Upper lobe of right lung (tissue), 1 donor: ENCODE results near the gene PTPRG. TPM values are rescaled to one million over a fixed set of nuclear protein-coding genes. Genes with fewer than 3 reads are reported as not detected.
A peak's percentile ranks its signal among the peaks of the same experiment; 100 is the strongest.

Source experiments
- ATAC-seq: fragments of 200-7000 bp; cut with Tn5 transposase; one replicate; pipeline ENCODE4 v1.9.1; 2020; ENCODE audit warnings: mild to moderate bottlenecking, moderate library complexity
- DNase-seq: peaks from one replicate; pipeline ENCODE4 v3.0.0-alpha.2; 2020
- H3K27ac ChIP-seq: fragments of 200-600 bp; one replicate; pipeline ENCODE4 v1.8.0; 2022
- H3K27me3 ChIP-seq: fragments of 200-600 bp; one replicate; pipeline ENCODE4 v1.8.0; 2022; ENCODE audit warnings: mild to moderate bottlenecking
- H3K36me3 ChIP-seq: fragments of 200-600 bp; one replicate; pipeline ENCODE4 v1.8.0; 2022
- H3K4me1 ChIP-seq: fragments of 200-600 bp; one replicate; pipeline ENCODE4 v1.8.0; 2022
- H3K4me3 ChIP-seq: fragments of 200-600 bp; one replicate; pipeline ENCODE4 v1.8.0; 2022; ENCODE audit warnings: mild to moderate bottlenecking
- H3K9me3 ChIP-seq: fragments of 200-600 bp; one replicate; pipeline ENCODE4 v1.8.0; 2022
- intact Hi-C: fragments of 100-400 bp; cut with DNase I; formaldehyde crosslinking; loops from one replicate; pipeline ENCODE4 v1.11.0; 2022
- total RNA-seq: library from RNA; stranded (reverse); fragmentation: NEBNext Ultra II Directional; extraction: Animal tissue kit (Norgen Biotek cat#: 25700); gene quantifications from one replicate; pipeline ENCODE4 v1.2.1, GENCODE V29; 2021
- TF ChIP-seq, protein P1 (sequence below): fragments of 200-600 bp; IDR thresholded peaks from one replicate; pipeline ENCODE4 v1.8.0; 2022; ENCODE audit warnings: antibody characterized with exemption
- donor health status: DM: no; HTN: yes; CAD: no; lungs with severe emphysema.

PTPRG gene
- total RNA-seq, 1 donor from 2014 or later, result 86.7 TPM

GRCh38 chr3:61869371-61869770 lies 308.0 kb downstream of the PTPRG start:
- intact Hi-C loops, result no loop called here
- DNase-seq, result no peak
- H3K9me3 ChIP-seq, result no peaks in the 10 kb centered on the region
- no peaks in the 10 kb centered on the region for H3K27me3 ChIP-seq
- H3K27ac ChIP-seq, result no peak overlapping the region
- H3K36me3 ChIP-seq, result no peaks in the 10 kb centered on the region
- H3K4me1 ChIP-seq, result peaks cover 9% of the 10 kb centered on the region
- H3K4me3 ChIP-seq, result no peak overlapping the region
- no peak for ATAC-seq
- TF ChIP-seq, protein P1, sequence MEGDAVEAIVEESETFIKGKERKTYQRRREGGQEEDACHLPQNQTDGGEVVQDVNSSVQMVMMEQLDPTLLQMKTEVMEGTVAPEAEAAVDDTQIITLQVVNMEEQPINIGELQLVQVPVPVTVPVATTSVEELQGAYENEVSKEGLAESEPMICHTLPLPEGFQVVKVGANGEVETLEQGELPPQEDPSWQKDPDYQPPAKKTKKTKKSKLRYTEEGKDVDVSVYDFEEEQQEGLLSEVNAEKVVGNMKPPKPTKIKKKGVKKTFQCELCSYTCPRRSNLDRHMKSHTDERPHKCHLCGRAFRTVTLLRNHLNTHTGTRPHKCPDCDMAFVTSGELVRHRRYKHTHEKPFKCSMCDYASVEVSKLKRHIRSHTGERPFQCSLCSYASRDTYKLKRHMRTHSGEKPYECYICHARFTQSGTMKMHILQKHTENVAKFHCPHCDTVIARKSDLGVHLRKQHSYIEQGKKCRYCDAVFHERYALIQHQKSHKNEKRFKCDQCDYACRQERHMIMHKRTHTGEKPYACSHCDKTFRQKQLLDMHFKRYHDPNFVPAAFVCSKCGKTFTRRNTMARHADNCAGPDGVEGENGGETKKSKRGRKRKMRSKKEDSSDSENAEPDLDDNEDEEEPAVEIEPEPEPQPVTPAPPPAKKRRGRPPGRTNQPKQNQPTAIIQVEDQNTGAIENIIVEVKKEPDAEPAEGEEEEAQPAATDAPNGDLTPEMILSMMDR, result no peak

DNA sequence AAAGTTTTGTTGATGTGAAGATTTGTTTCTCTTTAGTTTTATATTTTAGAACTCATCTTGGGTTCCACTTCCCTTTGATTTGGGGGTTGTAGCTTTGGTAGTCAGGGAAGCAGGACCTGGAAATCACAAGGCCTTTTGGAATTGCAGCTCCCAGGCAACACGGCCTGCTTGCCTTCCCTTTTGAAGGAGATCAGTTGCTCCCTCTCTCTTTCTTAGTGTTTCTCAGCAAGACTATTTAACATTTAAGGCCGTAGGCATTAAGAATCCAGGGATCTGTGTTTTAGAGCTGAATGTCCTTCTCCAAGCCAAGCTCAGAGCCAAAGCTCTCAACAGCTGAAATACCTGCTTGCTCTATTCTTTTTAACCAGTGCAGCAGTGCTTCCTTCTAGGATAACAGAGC lies 310.3 kb downstream of the PTPRG start:
- Histone ChIP-seq H3K4me1 (peaks cover 28% of the 10 kb centered on the region), H3K36me3 (no peaks in the 10 kb centered on the region), H3K9me3 (no peaks in the 10 kb centered on the region), H3K4me3 (no peak overlapping the region), H3K27me3 (no peaks in the 10 kb centered on the region), H3K27ac (no peak overlapping the region)
- TF ChIP-seq, protein P1, result no peak
- ATAC-seq (no peak), DNase-seq (no peak)
- intact Hi-C loops, result no loop called here

- H3K36me3 ChIP-seq, result no peaks in the 10 kb centered on the region
- H3K27me3 ChIP-seq, result no peaks in the 10 kb centered on the region
- intact Hi-C loops, result no loop called here
- ATAC-seq (peak; percentile 33), DNase-seq (no peak)
- no peak overlapping the region for H3K4me3 ChIP-seq
- TF ChIP-seq, protein P1, result no peak
- H3K4me1 ChIP-seq, result peaks cover 33% of the 10 kb centered on the region
- no peak overlapping the region for H3K27ac ChIP-seq
- H3K9me3 ChIP-seq, result no peaks in the 10 kb centered on the region
Observed at GRCh38 chr3:61872077-61872706, 310.8 kb downstream of the PTPRG start.

DNA sequence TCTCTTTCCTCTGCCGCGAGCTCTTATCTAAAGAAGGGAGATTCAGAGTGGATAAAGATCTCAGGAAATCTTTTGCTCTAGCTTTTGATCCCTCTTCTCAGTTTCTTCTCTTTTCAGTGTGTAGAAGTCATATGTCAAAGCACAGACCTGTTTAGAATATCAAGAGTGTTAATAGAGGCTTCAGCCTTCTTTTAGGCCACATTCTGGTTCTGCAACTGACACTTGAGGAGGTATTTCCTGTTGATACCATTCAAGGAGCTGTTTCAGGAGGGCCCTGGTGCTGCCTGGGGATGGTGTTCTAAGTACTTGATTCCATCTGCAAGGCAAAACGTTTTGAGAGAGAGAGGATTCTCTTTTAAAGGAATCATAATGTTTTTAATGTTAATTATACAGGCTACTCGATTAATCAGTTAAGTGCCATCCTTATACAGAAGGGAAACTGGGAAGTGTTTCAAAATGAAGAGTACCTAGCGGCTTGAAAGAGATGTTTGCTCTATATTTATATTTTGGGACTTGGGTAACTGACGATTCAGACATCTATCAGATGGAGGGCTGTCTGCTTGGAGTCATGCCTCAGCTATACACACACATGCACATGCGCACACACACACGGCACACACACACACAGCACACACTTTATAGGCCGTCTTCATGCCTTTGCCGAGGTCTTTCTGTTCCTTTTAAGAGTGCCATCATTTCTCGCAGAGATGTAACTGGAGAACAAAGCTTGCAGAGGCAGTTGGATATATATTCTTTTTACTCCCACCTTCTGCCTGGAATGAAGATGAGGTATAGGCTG lies 313.9 kb downstream of the PTPRG start:
- Histone ChIP-seq H3K27me3 (no peaks in the 10 kb centered on the region), H3K27ac (peak overlapping the region; percentile 32), H3K4me1 (peaks cover 36% of the 10 kb centered on the region), H3K9me3 (no peaks in the 10 kb centered on the region), H3K36me3 (no peaks in the 10 kb centered on the region), H3K4me3 (no peak overlapping the region)
- ATAC-seq, result peak; percentile 92
- DNase-seq, result no peak
- intact Hi-C loops, result no loop called here
- TF ChIP-seq, protein P1, result no peak

- H3K27ac ChIP-seq, result no peak overlapping the region
- H3K27me3 ChIP-seq, result no peaks in the 10 kb centered on the region
- peaks cover 36% of the 10 kb centered on the region for H3K4me1 ChIP-seq
- no peak overlapping the region for H3K4me3 ChIP-seq
- H3K36me3 ChIP-seq, result no peaks in the 10 kb centered on the region
- TF ChIP-seq, protein P1, result no peak
- no peaks in the 10 kb centered on the region for H3K9me3 ChIP-seq
- intact Hi-C loops, result no loop called here
- ATAC-seq, result no peak
- no peak for DNase-seq
Observed at GRCh38 chr3:61875976-61876671, 314.8 kb downstream of the PTPRG start.
